Nephron progenitor cell (in vitro differentiated cells): ENCODE measurements around the gene MAP2K5.

Source experiments
- DNase-seq: peaks from one replicate; pipeline ENCODE4 v3.0.0; 2021
- H3K27ac Mint-ChIP-seq: 2 replicates; pipeline ENCODE4 v1.8.0; 2021; ENCODE audit warnings: mild to moderate bottlenecking, moderate library complexity, mixed read lengths
- H3K27me3 Mint-ChIP-seq: 2 replicates; pipeline ENCODE4 v1.8.0; 2021; ENCODE audit warnings: mild to moderate bottlenecking, low read depth, mixed read lengths; ENCODE audit not compliant: poor library complexity
- H3K36me3 Mint-ChIP-seq: 2 replicates; pipeline ENCODE4 v1.8.0; 2021; ENCODE audit warnings: low read depth, mixed read lengths
- H3K4me1 Mint-ChIP-seq: 2 replicates; pipeline ENCODE4 v1.8.0; 2021; ENCODE audit warnings: mixed read lengths
- H3K4me3 Mint-ChIP-seq: 2 replicates; pipeline ENCODE4 v1.8.0; 2021; ENCODE audit warnings: mild to moderate bottlenecking, moderate library complexity, mixed read lengths
- H3K9me3 Mint-ChIP-seq: 2 replicates; pipeline ENCODE4 v1.8.0; 2021; ENCODE audit warnings: mild to moderate bottlenecking, moderate library complexity, mixed read lengths
- CTCF ChIP-seq: fragments of 200-600 bp; sonication (generic); IDR thresholded peaks from 2 replicates; pipeline ENCODE4 v1.5.0; 2021; ENCODE audit warnings: antibody characterized with exemption

MAP2K5 gene

GRCh38 chr15:67766968-67767367 is 224.5 kb downstream of the MAP2K5 start:
- Mint-ChIP-seq H3K27ac (no peak overlapping the region), H3K4me1 (peaks cover 90% of the 10 kb centered on the region), H3K9me3 (no peaks in the 10 kb centered on the region), H3K27me3 (no peaks in the 10 kb centered on the region), H3K4me3 (no peak overlapping the region), H3K36me3 (peaks cover 4% of the 10 kb centered on the region)
- no peak for TF ChIP-seq CTCF
- no peak for DNase-seq

GRCh38 chr15:67768313-67768977 is 225.9 kb downstream of the MAP2K5 start:
- Mint-ChIP-seq H3K36me3 (peaks cover 4% of the 10 kb centered on the region), H3K4me1 (peaks cover 75% of the 10 kb centered on the region), H3K9me3 (no peaks in the 10 kb centered on the region), H3K27me3 (no peaks in the 10 kb centered on the region), H3K27ac (peak overlapping the region; percentile 9), H3K4me3 (peak overlapping the region; percentile 52)
- TF ChIP-seq CTCF = no peak
- DNase-seq = no peak

- no peak for DNase-seq
- no peaks in the 10 kb centered on the region for H3K36me3 Mint-ChIP-seq
- no peak for TF ChIP-seq CTCF
- peaks cover 65% of the 10 kb centered on the region for H3K4me1 Mint-ChIP-seq
- no peaks in the 10 kb centered on the region for H3K9me3 Mint-ChIP-seq
- H3K27me3 Mint-ChIP-seq = no peaks in the 10 kb centered on the region
- H3K27ac Mint-ChIP-seq = peak overlapping the region; percentile 92
- peak overlapping the region; percentile 17 for H3K4me3 Mint-ChIP-seq
Measured at GRCh38 chr15:67769497-67770357, 227.2 kb downstream of the MAP2K5 start.

GRCh38 chr15:67770358-67770628 is 227.8 kb downstream of the MAP2K5 start:
- DNase-seq = no peak
- Mint-ChIP-seq H3K4me1 (peaks cover 64% of the 10 kb centered on the region), H3K36me3 (no peaks in the 10 kb centered on the region), H3K4me3 (no peak overlapping the region), H3K27me3 (no peaks in the 10 kb centered on the region), H3K27ac (no peak overlapping the region), H3K9me3 (no peaks in the 10 kb centered on the region)
- no peak for TF ChIP-seq CTCF

GRCh38 chr15:67771189-67771800 is 228.8 kb downstream of the MAP2K5 start:
- H3K4me3 Mint-ChIP-seq = no peak overlapping the region
- no peak for TF ChIP-seq CTCF
- H3K27me3 Mint-ChIP-seq = peaks cover 2% of the 10 kb centered on the region
- no peaks in the 10 kb centered on the region for H3K9me3 Mint-ChIP-seq
- H3K36me3 Mint-ChIP-seq = no peaks in the 10 kb centered on the region
- no peak for DNase-seq
- H3K4me1 Mint-ChIP-seq = peaks cover 57% of the 10 kb centered on the region
- H3K27ac Mint-ChIP-seq = no peak overlapping the region
